ENCODE measurements around the gene TSPAN12.
"Not testable (repeated sequence)": the region's sequence is repeated elsewhere in the genome, so short reads cannot be mapped to it uniquely, and the experiment has no call there.

The TSPAN12 gene

DNA sequence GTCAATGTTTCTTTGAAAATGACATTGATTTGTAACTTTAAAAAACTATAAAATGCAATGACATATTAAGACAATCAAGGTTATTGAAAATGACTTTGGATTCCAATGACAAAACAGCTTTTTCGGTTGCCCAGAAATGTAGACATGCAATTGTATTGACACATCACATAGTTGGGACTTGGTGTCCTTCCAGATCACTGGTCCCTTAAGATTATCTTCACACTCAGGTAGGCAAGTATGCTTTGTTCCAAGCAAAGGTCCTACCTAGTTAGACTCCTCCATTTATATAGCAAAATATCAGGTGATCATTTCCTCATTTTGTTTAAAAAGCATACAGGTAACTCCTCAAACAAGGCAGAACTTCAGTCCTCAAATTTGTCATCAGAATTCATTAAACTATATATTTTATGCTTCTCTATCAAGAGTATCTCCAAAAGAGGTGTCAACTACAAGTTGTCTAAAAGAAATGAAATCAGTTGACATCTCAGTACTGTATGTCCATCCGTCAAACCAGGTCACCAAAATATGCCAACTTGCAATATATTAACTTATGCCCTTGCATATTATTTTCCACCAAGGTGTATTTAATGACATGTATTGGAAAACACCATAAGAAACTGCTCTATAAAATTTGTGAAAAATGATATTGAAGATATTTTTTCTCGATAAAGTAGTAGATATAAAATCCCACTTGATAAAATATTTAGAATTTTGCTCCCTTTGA lies 64.6 kb downstream of the TSPAN12 start:
- no peak overlapping the region for H3K9ac ChIP-seq (ENCODE audit: low read length in 5 of 5)
- no peaks in the 10 kb centered on the region for H3K36me3 ChIP-seq (ENCODE audit: control insufficient read depth in 5 of 5, insufficient read depth in 5 of 5, low read length in 5 of 5)
- H3K4me1 ChIP-seq (ENCODE audit: control insufficient read depth in 5 of 5, insufficient read depth in 5 of 5, low read length in 5 of 5) = peaks cover 0 to 2% (median 0%) of the 10 kb centered on the region in 5 donors
- H3K9me3 ChIP-seq (ENCODE audit: control insufficient read depth in 5 of 5, low read length in 5 of 5) = peaks cover 0 to 4% (median 3%) of the 10 kb centered on the region in 5 donors
- no peak overlapping the region for H3K4me3 ChIP-seq (ENCODE audit: low read depth in 1 of 5, low read length in 5 of 5)
- H3K27ac ChIP-seq (ENCODE audit: low read depth, low read length) = no peak overlapping the region
- H3K27me3 ChIP-seq (ENCODE audit: control insufficient read depth in 5 of 5, insufficient read depth in 4 of 5, low read length in 5 of 5) = no peaks in the 10 kb centered on the region

GRCh38 chr7:120792861-120793130 lies 65.1 kb downstream of the TSPAN12 start:
- H3K9me3 ChIP-seq (ENCODE audit: control insufficient read depth in 5 of 5, low read length in 5 of 5) = peaks cover 0 to 4% (median 3%) of the 10 kb centered on the region in 5 donors
- H3K4me3 ChIP-seq (ENCODE audit: low read depth in 1 of 5, low read length in 5 of 5) = no peak overlapping the region
- peaks cover 0 to 2% (median 0%) of the 10 kb centered on the region in 5 donors for H3K4me1 ChIP-seq (ENCODE audit: control insufficient read depth in 5 of 5, insufficient read depth in 5 of 5, low read length in 5 of 5)
- H3K36me3 ChIP-seq (ENCODE audit: control insufficient read depth in 5 of 5, insufficient read depth in 5 of 5, low read length in 5 of 5) = no peaks in the 10 kb centered on the region
- no peak overlapping the region for H3K27ac ChIP-seq (ENCODE audit: low read depth, low read length)
- no peak overlapping the region for H3K9ac ChIP-seq (ENCODE audit: low read length in 5 of 5)
- H3K27me3 ChIP-seq (ENCODE audit: control insufficient read depth in 5 of 5, insufficient read depth in 4 of 5, low read length in 5 of 5) = no peaks in the 10 kb centered on the region

- Histone ChIP-seq H3K4me1 (ENCODE audit: control insufficient read depth in 5 of 5, insufficient read depth in 5 of 5, low read length in 5 of 5) (peaks cover 0 to 2% (median 0%) of the 10 kb centered on the region in 5 donors), H3K27ac (ENCODE audit: low read depth, low read length) (no peak overlapping the region), H3K4me3 (ENCODE audit: low read depth in 1 of 5, low read length in 5 of 5) (no peak overlapping the region), H3K9ac (ENCODE audit: low read length in 5 of 5) (no peak overlapping the region), H3K36me3 (ENCODE audit: control insufficient read depth in 5 of 5, insufficient read depth in 5 of 5, low read length in 5 of 5) (no peaks in the 10 kb centered on the region), H3K9me3 (ENCODE audit: control insufficient read depth in 5 of 5, low read length in 5 of 5) (peaks cover 0 to 3% (median 3%) of the 10 kb centered on the region in 5 donors), H3K27me3 (ENCODE audit: control insufficient read depth in 5 of 5, insufficient read depth in 4 of 5, low read length in 5 of 5) (no peaks in the 10 kb centered on the region)
Observed at GRCh38 chr7:120792091-120792860, 65.7 kb downstream of the TSPAN12 start.

- Histone ChIP-seq H3K9ac (ENCODE audit: low read length in 5 of 5) (no peak overlapping the region), H3K4me3 (ENCODE audit: low read depth in 1 of 5, low read length in 5 of 5) (no peak overlapping the region), H3K27me3 (ENCODE audit: control insufficient read depth in 5 of 5, insufficient read depth in 4 of 5, low read length in 5 of 5) (no peaks in the 10 kb centered on the region), H3K9me3 (ENCODE audit: control insufficient read depth in 5 of 5, low read length in 5 of 5) (no peaks in the 10 kb centered on the region), H3K36me3 (ENCODE audit: control insufficient read depth in 5 of 5, insufficient read depth in 5 of 5, low read length in 5 of 5) (no peaks in the 10 kb centered on the region), H3K27ac (ENCODE audit: low read depth, low read length) (no peak overlapping the region), H3K4me1 (ENCODE audit: control insufficient read depth in 5 of 5, insufficient read depth in 5 of 5, low read length in 5 of 5) (no peaks in the 10 kb centered on the region)
Observed at GRCh38 chr7:120785095-120785494, 72.8 kb downstream of the TSPAN12 start.

DNA sequence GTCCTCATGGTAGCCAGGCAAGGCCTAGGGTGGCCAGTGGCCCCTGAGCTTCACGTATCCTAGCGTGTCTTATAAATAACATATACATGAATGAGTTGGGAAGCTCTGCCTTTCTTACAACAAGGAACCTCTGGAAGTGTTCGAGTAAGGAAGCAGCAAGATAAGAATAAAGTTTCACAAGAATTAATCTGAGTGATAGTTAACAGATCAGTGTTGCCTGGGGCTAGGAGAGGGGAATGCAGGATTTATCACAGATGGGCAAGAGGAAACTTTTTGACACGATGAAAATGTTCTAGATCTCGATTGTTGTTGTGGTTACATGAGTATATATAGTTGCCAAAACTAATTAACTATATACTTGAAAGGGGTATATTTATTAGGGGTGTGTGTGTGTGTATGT lies 74.2 kb downstream of the TSPAN12 start:
- Histone ChIP-seq H3K4me1 (ENCODE audit: control insufficient read depth in 5 of 5, insufficient read depth in 5 of 5, low read length in 5 of 5) (no peaks in the 10 kb centered on the region), H3K27ac (ENCODE audit: low read depth, low read length) (no peak overlapping the region), H3K4me3 (ENCODE audit: low read depth in 1 of 5, low read length in 5 of 5) (no peak overlapping the region), H3K9me3 (ENCODE audit: control insufficient read depth in 5 of 5, low read length in 5 of 5) (no peaks in the 10 kb centered on the region), H3K36me3 (ENCODE audit: control insufficient read depth in 5 of 5, insufficient read depth in 5 of 5, low read length in 5 of 5) (no peaks in the 10 kb centered on the region), H3K27me3 (ENCODE audit: control insufficient read depth in 5 of 5, insufficient read depth in 4 of 5, low read length in 5 of 5) (no peaks in the 10 kb centered on the region), H3K9ac (ENCODE audit: low read length in 5 of 5) (no peak overlapping the region)

DNA sequence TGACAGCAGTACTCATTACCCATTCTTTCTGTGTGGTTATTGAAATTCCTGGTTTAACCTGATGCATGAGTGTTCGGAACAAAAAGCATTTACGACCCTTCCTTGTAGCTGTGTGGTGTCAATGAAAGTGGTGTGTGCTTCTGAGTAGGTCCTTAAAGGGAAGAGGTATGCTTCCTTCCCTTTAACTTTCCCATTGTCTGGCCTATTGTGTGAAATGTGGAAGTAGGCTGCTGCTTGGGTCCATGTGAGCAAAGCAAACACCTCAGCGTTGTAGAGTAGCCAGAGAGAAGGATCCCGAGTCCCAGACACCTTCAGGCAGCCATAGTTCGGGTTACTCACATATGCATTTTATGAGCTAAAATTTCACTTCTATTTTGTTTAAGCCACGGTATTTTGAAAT lies 74.7 kb downstream of the TSPAN12 start:
- H3K9me3 ChIP-seq (ENCODE audit: control insufficient read depth in 5 of 5, low read length in 5 of 5) = no peaks in the 10 kb centered on the region

GRCh38 chr7:120781924-120782323 lies 76.0 kb downstream of the TSPAN12 start:
- not testable (repeated sequence) for H3K9me3 ChIP-seq (ENCODE audit: control insufficient read depth in 5 of 5, low read length in 5 of 5); H3K27ac ChIP-seq (ENCODE audit: low read depth, low read length)

More for the DNA sequence above, 74.7 kb downstream of the TSPAN12 start:
- Histone ChIP-seq H3K4me3 (ENCODE audit: low read depth in 1 of 5, low read length in 5 of 5) (no peak overlapping the region), H3K27ac (ENCODE audit: low read depth, low read length) (no peak overlapping the region), H3K9ac (ENCODE audit: low read length in 5 of 5) (no peak overlapping the region), H3K36me3 (ENCODE audit: control insufficient read depth in 5 of 5, insufficient read depth in 5 of 5, low read length in 5 of 5) (no peaks in the 10 kb centered on the region), H3K27me3 (ENCODE audit: control insufficient read depth in 5 of 5, insufficient read depth in 4 of 5, low read length in 5 of 5) (no peaks in the 10 kb centered on the region), H3K4me1 (ENCODE audit: control insufficient read depth in 5 of 5, insufficient read depth in 5 of 5, low read length in 5 of 5) (no peaks in the 10 kb centered on the region)

DNA sequence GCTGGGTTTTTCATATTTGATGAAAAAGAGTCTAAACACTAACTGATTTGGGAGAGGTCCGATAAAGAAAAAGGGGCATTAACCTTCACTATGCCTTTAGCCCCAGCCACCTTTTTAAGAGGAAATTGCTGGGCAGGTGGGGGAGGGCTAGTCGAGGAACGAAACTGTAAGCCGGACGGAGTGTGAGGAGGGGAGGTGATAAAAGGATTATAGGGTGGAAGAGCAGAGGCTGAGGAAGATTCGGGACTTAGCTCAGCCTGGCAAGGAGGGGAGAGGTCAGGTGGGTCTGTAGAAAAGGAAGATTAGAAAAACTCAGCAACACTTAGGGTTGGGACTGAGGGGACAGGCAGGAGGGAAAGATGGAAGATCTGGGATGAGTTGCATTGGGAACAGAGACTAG lies 77.0 kb downstream of the TSPAN12 start:
- Histone ChIP-seq H3K9me3 (ENCODE audit: control insufficient read depth in 5 of 5, low read length in 5 of 5) (no peaks in the 10 kb centered on the region), H3K4me3 (ENCODE audit: low read depth in 1 of 5, low read length in 5 of 5) (no peak overlapping the region), H3K36me3 (ENCODE audit: control insufficient read depth in 5 of 5, insufficient read depth in 5 of 5, low read length in 5 of 5) (no peaks in the 10 kb centered on the region), H3K9ac (ENCODE audit: low read length in 5 of 5) (no peak overlapping the region), H3K27me3 (ENCODE audit: control insufficient read depth in 5 of 5, insufficient read depth in 4 of 5, low read length in 5 of 5) (no peaks in the 10 kb centered on the region), H3K4me1 (ENCODE audit: control insufficient read depth in 5 of 5, insufficient read depth in 5 of 5, low read length in 5 of 5) (no peaks in the 10 kb centered on the region), H3K27ac (ENCODE audit: low read depth, low read length) (no peak overlapping the region)

More at GRCh38 chr7:120781924-120782323, 76.0 kb downstream of the TSPAN12 start:
- not testable (repeated sequence) for H3K36me3 ChIP-seq (ENCODE audit: control insufficient read depth in 5 of 5, insufficient read depth in 5 of 5, low read length in 5 of 5); H3K4me3 ChIP-seq (ENCODE audit: low read depth in 1 of 5, low read length in 5 of 5); H3K9ac ChIP-seq (ENCODE audit: low read length in 5 of 5); H3K4me1 ChIP-seq (ENCODE audit: control insufficient read depth in 5 of 5, insufficient read depth in 5 of 5, low read length in 5 of 5); H3K27me3 ChIP-seq (ENCODE audit: control insufficient read depth in 5 of 5, insufficient read depth in 4 of 5, low read length in 5 of 5)

DNA sequence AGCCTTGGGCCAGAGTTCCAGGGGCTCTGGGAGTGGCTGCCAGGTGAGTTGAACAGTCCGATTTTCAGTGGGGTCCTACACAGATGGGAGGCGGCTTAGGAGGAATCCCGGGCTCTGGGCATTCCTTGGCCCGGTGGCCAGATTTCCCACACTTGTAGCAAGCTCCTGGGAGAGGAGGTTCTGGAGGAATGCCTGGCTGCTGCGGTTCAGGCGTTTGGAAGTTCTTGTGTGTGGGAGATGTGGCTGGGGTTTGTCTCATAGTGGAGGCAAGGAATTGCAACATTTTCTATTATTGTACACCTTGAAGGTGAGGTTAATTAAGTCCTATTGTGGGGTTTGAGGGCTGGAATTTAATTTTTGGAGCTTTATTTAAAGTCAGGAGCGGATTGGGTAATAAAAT lies 77.5 kb downstream of the TSPAN12 start:
- H3K36me3 ChIP-seq (ENCODE audit: control insufficient read depth in 5 of 5, insufficient read depth in 5 of 5, low read length in 5 of 5); H3K4me1 ChIP-seq (ENCODE audit: control insufficient read depth in 5 of 5, insufficient read depth in 5 of 5, low read length in 5 of 5); H3K9ac ChIP-seq (ENCODE audit: low read length in 5 of 5); H3K27ac ChIP-seq (ENCODE audit: low read depth, low read length); H3K4me3 ChIP-seq (ENCODE audit: low read depth in 1 of 5, low read length in 5 of 5); H3K27me3 ChIP-seq (ENCODE audit: control insufficient read depth in 5 of 5, insufficient read depth in 4 of 5, low read length in 5 of 5); H3K9me3 ChIP-seq (ENCODE audit: control insufficient read depth in 5 of 5, low read length in 5 of 5): not testable (repeated sequence)

- H3K9me3 ChIP-seq (ENCODE audit: control insufficient read depth in 5 of 5, low read length in 5 of 5); H3K9ac ChIP-seq (ENCODE audit: low read length in 5 of 5); H3K36me3 ChIP-seq (ENCODE audit: control insufficient read depth in 5 of 5, insufficient read depth in 5 of 5, low read length in 5 of 5); H3K27me3 ChIP-seq (ENCODE audit: control insufficient read depth in 5 of 5, insufficient read depth in 4 of 5, low read length in 5 of 5); H3K4me1 ChIP-seq (ENCODE audit: control insufficient read depth in 5 of 5, insufficient read depth in 5 of 5, low read length in 5 of 5); H3K4me3 ChIP-seq (ENCODE audit: low read depth in 1 of 5, low read length in 5 of 5); H3K27ac ChIP-seq (ENCODE audit: low read depth, low read length): not testable (repeated sequence)
Observed at GRCh38 chr7:120779078-120779477, 78.9 kb downstream of the TSPAN12 start.
